H9 (cell line): ENCODE measurements around the gene TRABD2B. TPM values are rescaled to one million over a fixed set of nuclear protein-coding genes. Genes with fewer than 3 reads are reported as not detected.

Source experiments
- DNase-seq: peaks from one replicate; pipeline ENCODE4 v3.0.0-alpha.2; 2017
- H2AFZ ChIP-seq: one replicate; pipeline ENCODE4 v1.6.1; 2013; ENCODE audit warnings: mild to moderate bottlenecking, low read length, control low read depth, moderate library complexity
- H2AK5ac ChIP-seq: 2 replicates; pipeline ENCODE4 v1.6.1; 2013; ENCODE audit warnings: low read length, control low read depth, mixed read lengths; ENCODE audit not compliant: insufficient read length
- H2BK120ac ChIP-seq: one replicate; pipeline ENCODE4 v1.6.1; 2013; ENCODE audit warnings: low read depth, mild to moderate bottlenecking, low read length, control low read depth, inconsistent platforms; ENCODE audit not compliant: poor library complexity, severe bottlenecking
- H2BK12ac ChIP-seq: 2 replicates; pipeline ENCODE4 v1.6.1; 2013; ENCODE audit warnings: low read length, control low read depth, mixed read lengths, low read depth; ENCODE audit not compliant: insufficient read length
- H2BK15ac ChIP-seq: 2 replicates; pipeline ENCODE4 v1.6.1; 2013; ENCODE audit warnings: low read depth, low read length, control low read depth
- H2BK20ac ChIP-seq: one replicate; pipeline ENCODE4 v1.6.1; 2013; ENCODE audit warnings: low read depth, mild to moderate bottlenecking, low read length, control low read depth, inconsistent platforms; ENCODE audit not compliant: poor library complexity, severe bottlenecking
- H2BK5ac ChIP-seq: 2 replicates; pipeline ENCODE4 v1.6.1; 2013; ENCODE audit warnings: low read length, control low read depth, mixed read lengths; ENCODE audit not compliant: insufficient read length
- H3K14ac ChIP-seq: 2 replicates; pipeline ENCODE4 v1.6.1; 2013; ENCODE audit warnings: low read length, control low read depth; ENCODE audit not compliant: insufficient read depth
- H3K18ac ChIP-seq: 2 replicates; pipeline ENCODE4 v1.6.1; 2013; ENCODE audit warnings: low read depth, mild to moderate bottlenecking, mixed read lengths, low read length, control low read depth; ENCODE audit not compliant: insufficient read length
- H3K23ac ChIP-seq: 2 replicates; pipeline ENCODE4 v1.6.1; 2013; ENCODE audit warnings: low read length, control low read depth, mixed read lengths, low read depth; ENCODE audit not compliant: insufficient read length
- H3K23me2 ChIP-seq: 2 replicates; pipeline ENCODE4 v1.6.1; 2013; ENCODE audit warnings: low read depth, mild to moderate bottlenecking, mixed read lengths, low read length, control low read depth; ENCODE audit not compliant: insufficient read length, poor library complexity, severe bottlenecking
- H3K27ac ChIP-seq: 2 replicates; pipeline ENCODE4 v1.5.1; 2013; ENCODE audit warnings: low read length, control low read depth, mixed read lengths, low read depth; ENCODE audit not compliant: insufficient read length
- H3K27me3 ChIP-seq: 2 replicates; pipeline ENCODE4 v1.6.1; 2013; ENCODE audit warnings: low read length, control low read depth, inconsistent platforms; ENCODE audit not compliant: insufficient read depth
- H3K4ac ChIP-seq: 2 replicates; pipeline ENCODE4 v1.6.1; 2013; ENCODE audit warnings: low read depth, mild to moderate bottlenecking, control low read depth, inconsistent platforms, low read length, moderate library complexity
- H3K4me1 ChIP-seq: 2 replicates; pipeline ENCODE4 v1.6.1; 2013; ENCODE audit warnings: low read length, control low read depth, inconsistent platforms; ENCODE audit not compliant: insufficient read depth
- H3K4me2 ChIP-seq: 2 replicates; pipeline ENCODE4 v1.6.1; 2013; ENCODE audit warnings: low read length, control low read depth, mixed read lengths; ENCODE audit not compliant: insufficient read length, insufficient read depth
- H3K56ac ChIP-seq: 2 replicates; pipeline ENCODE4 v1.6.1; 2013; ENCODE audit warnings: low read depth, mild to moderate bottlenecking, mixed read lengths, low read length, control low read depth; ENCODE audit not compliant: insufficient read length
- H3K79me1 ChIP-seq: 2 replicates; pipeline ENCODE4 v1.6.1; 2013; ENCODE audit warnings: low read depth, mild to moderate bottlenecking, moderate library complexity, low read length, control low read depth, inconsistent platforms; ENCODE audit not compliant: insufficient read depth, poor library complexity, severe bottlenecking
- H3K79me2 ChIP-seq: 2 replicates; pipeline ENCODE4 v1.6.1; 2013; ENCODE audit warnings: low read length, control low read depth, inconsistent platforms; ENCODE audit not compliant: insufficient read depth
- H3K9ac ChIP-seq: 2 replicates; pipeline ENCODE4 v1.6.1; 2013; ENCODE audit warnings: low read length, control low read depth, mixed read lengths; ENCODE audit not compliant: insufficient read length; ENCODE audit errors: extremely low read depth
- H3K9me3 ChIP-seq: one replicate; pipeline ENCODE4 v1.6.1; 2013; ENCODE audit warnings: low read depth, low read length, inconsistent platforms; ENCODE audit not compliant: control insufficient read depth
- H3T11ph ChIP-seq: one replicate; pipeline ENCODE4 v1.6.1; 2013; ENCODE audit warnings: mild to moderate bottlenecking, low read length, control low read depth, inconsistent platforms
- H4K20me1 ChIP-seq: one replicate; pipeline ENCODE4 v1.6.1; 2013; ENCODE audit not compliant: control insufficient read depth, insufficient read length, insufficient read depth
- H4K5ac ChIP-seq: 2 replicates; pipeline ENCODE4 v1.6.1; 2013; ENCODE audit warnings: low read depth, mild to moderate bottlenecking, mixed read lengths, low read length, control low read depth; ENCODE audit not compliant: insufficient read length
- H4K8ac ChIP-seq: replicated peaks from 2 replicates; pipeline ENCODE4 v1.6.1; 2013; ENCODE audit warnings: low read length, control low read depth, mixed read lengths, low read depth; ENCODE audit not compliant: insufficient read length
- H4K91ac ChIP-seq: 2 replicates; pipeline ENCODE4 v1.6.1; 2013; ENCODE audit warnings: low read depth, mild to moderate bottlenecking, moderate library complexity, mixed read lengths, low read length, control low read depth; ENCODE audit not compliant: insufficient read length
- H3K27ac Mint-ChIP-seq, 3 experiments: 2 replicates in 2 of 3; 3 replicates in 1 of 3; pipeline ENCODE4 v1.8.0; 2020 to 2021; ENCODE audit warnings: mixed read lengths in 3 of 3, mild to moderate bottlenecking in 1 of 3, moderate library complexity in 1 of 3
- H3K27me3 Mint-ChIP-seq: 2 replicates; pipeline ENCODE4 v1.8.0; 2021; ENCODE audit warnings: low read depth, mild to moderate bottlenecking, moderate library complexity, mixed read lengths
- H3K36me3 Mint-ChIP-seq, 3 experiments: 2 replicates in 2 of 3; 3 replicates in 1 of 3; pipeline ENCODE4 v1.8.0; 2020 to 2021; ENCODE audit warnings: low read depth in 3 of 3, mixed read lengths in 3 of 3; ENCODE audit not compliant: insufficient read depth in 1 of 3
- H3K4me1 Mint-ChIP-seq, 2 experiments: 2 replicates each; pipeline ENCODE4 v1.8.0; 2020; ENCODE audit warnings: mixed read lengths in 2 of 2
- H3K4me3 Mint-ChIP-seq, 2 experiments: 2 replicates in 1 of 2; 3 replicates in 1 of 2; pipeline ENCODE4 v1.8.0; 2020 to 2021; ENCODE audit warnings: mild to moderate bottlenecking in 2 of 2, mixed read lengths in 2 of 2, moderate library complexity in 1 of 2
- H3K9me3 Mint-ChIP-seq, 2 experiments: 2 replicates in 1 of 2; 3 replicates in 1 of 2; pipeline ENCODE4 v1.8.0; 2020; ENCODE audit warnings: mild to moderate bottlenecking in 2 of 2, mixed read lengths in 2 of 2, moderate library complexity in 1 of 2
- WGBS: extraction: QIAGEN DNeasy Blood & Tissue Kit; methylation state at CpG from one replicate; pipeline ENCODE4 v1.1.7; 2013; ENCODE audit warnings: missing lambda C conversion rate, low lambda C conversion rate, mixed read lengths; ENCODE audit not compliant: insufficient read length; ENCODE audit errors: extremely low coverage; 5-methylcytosine and 5-hydroxymethylcytosine counted together
- total RNA-seq: library from RNA; stranded (reverse); gene quantifications from 2 replicates; pipeline ENCODE4 v1.2.1, GENCODE V29; 2021
- TF ChIP-seq, protein P1 (sequence below): fragments of 200-600 bp; sonication (generic); conservative IDR thresholded peaks from 3 replicates; pipeline ENCODE4 v1.8.0; 2021; ENCODE audit warnings: antibody characterized with exemption, mild to moderate bottlenecking

The TRABD2B gene
- total RNA-seq, 1 experiment from 2014 or later: 2.3 TPM

DNA sequence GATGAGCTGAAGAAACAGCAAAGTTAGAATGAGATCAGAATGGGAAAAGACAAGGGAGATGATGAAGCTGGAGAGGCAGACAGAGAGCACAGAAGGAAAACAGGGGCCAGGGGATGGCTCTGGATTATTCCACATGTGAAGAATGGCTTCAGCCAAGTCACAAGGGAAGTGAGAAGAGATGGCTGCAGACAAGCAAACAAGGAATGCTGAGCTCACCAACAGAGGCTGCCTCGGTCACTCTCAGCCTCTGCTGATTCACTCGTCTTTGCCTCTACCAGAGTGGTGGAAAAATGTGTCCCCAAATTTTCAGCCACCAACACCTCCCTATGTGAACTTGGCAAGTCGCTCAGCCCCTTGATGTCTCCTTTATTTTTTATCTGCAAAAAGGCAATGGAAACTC lies 46.7 kb downstream of the TRABD2B start:
- no peak for DNase-seq
- no peak overlapping the region for H3K9ac ChIP-seq
- no peak overlapping the region for H3K56ac ChIP-seq
- peaks cover 0 to 2% (median 0%) of the 10 kb centered on the region in 3 experiments; a peak in 3 of 7 replicates for H3K36me3 Mint-ChIP-seq
- H3K27ac Mint-ChIP-seq: peak overlapping the region in 1 of 3 experiments; percentile 36; a peak in 1 of 7 replicates
- no CpG with 5 or more reads among the region's 3 CpGs for WGBS
- H2BK20ac ChIP-seq: no peak overlapping the region
- H3K27ac ChIP-seq: no peak overlapping the region
- no peaks in the 10 kb centered on the region for H3K23me2 ChIP-seq
- peaks cover 33% of the 10 kb centered on the region for H3K27me3 Mint-ChIP-seq
- TF ChIP-seq, protein P1, sequence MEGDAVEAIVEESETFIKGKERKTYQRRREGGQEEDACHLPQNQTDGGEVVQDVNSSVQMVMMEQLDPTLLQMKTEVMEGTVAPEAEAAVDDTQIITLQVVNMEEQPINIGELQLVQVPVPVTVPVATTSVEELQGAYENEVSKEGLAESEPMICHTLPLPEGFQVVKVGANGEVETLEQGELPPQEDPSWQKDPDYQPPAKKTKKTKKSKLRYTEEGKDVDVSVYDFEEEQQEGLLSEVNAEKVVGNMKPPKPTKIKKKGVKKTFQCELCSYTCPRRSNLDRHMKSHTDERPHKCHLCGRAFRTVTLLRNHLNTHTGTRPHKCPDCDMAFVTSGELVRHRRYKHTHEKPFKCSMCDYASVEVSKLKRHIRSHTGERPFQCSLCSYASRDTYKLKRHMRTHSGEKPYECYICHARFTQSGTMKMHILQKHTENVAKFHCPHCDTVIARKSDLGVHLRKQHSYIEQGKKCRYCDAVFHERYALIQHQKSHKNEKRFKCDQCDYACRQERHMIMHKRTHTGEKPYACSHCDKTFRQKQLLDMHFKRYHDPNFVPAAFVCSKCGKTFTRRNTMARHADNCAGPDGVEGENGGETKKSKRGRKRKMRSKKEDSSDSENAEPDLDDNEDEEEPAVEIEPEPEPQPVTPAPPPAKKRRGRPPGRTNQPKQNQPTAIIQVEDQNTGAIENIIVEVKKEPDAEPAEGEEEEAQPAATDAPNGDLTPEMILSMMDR: no peak
- no peak overlapping the region for H3K4me3 Mint-ChIP-seq
- H2AFZ ChIP-seq: no peak overlapping the region
- no peak overlapping the region for H4K91ac ChIP-seq
- H3K18ac ChIP-seq: no peak overlapping the region
- H3T11ph ChIP-seq: no peak overlapping the region
- no peak overlapping the region for H2BK12ac ChIP-seq
- H2BK5ac ChIP-seq: no peak overlapping the region
- no peaks in the 10 kb centered on the region for H3K4me1 ChIP-seq
- no peaks in the 10 kb centered on the region; the same call in 1 of the 2 replicates for H3K79me2 ChIP-seq
- H3K4me2 ChIP-seq: no peak overlapping the region
- peaks cover 0 to 5% of the 10 kb centered on the region in 2 experiments; a peak in 1 of 5 replicates for H3K9me3 Mint-ChIP-seq
- H2BK120ac ChIP-seq: no peak overlapping the region
- no peak overlapping the region for H4K5ac ChIP-seq
- no peak overlapping the region for H3K23ac ChIP-seq
- no peaks in the 10 kb centered on the region; the same call in 1 of the 2 replicates for H3K27me3 ChIP-seq
- H3K4ac ChIP-seq: no peak overlapping the region
- no peak overlapping the region for H4K8ac ChIP-seq
- H3K9me3 ChIP-seq: no peaks in the 10 kb centered on the region
- no peaks in the 10 kb centered on the region for H4K20me1 ChIP-seq
- no peak overlapping the region for H3K14ac ChIP-seq
- H3K79me1 ChIP-seq: no peaks in the 10 kb centered on the region
- H2AK5ac ChIP-seq: no peak overlapping the region
- peaks cover 0 to 3% of the 10 kb centered on the region in 2 experiments; a peak in 1 of 4 replicates for H3K4me1 Mint-ChIP-seq
- H2BK15ac ChIP-seq: no peak overlapping the region
